ENCODE data around the gene TLR9.

The TLR9 gene

DNA sequence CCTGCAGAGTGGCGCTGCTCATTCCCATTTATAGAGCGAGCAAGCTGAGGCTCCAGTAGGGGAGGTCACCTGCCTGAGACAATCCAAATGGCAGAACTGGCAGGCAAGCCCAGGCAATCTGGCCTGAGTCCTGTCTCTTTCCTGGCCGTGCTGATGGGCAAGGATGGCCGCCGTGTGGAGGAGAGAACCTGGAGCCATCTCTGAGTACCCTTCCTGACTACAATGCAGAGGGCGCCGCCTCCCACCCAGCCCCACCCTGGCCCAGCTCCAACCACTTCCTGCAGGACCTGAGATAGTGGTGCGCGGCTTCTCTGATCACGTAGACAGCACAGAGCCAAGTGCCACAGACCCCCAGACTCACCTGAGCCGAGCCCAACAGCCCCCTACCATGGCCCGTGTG, 7.0 kb downstream of the TLR9 start:
- DNase-seq, result no peak

DNA sequence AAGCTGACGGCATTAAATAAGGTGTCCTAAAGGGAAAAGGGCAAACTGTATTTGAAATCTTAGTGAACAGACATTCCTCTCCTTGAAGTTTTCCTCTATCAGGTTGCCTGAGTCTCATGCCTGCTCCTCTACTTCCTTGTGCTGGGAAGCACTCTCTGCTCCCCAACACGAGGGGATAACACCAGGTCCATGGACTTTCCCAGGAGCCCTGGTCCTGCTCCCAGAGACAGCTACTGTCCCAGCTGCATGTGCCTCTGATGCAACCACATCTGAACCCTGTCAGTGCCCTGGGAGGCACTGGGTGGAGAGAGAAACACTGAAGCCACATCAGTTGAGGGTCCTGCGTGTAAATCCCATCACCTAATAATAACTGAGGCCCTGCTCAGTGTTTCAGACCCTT, 7.4 kb downstream of the TLR9 start:
- no peak for DNase-seq

DNA sequence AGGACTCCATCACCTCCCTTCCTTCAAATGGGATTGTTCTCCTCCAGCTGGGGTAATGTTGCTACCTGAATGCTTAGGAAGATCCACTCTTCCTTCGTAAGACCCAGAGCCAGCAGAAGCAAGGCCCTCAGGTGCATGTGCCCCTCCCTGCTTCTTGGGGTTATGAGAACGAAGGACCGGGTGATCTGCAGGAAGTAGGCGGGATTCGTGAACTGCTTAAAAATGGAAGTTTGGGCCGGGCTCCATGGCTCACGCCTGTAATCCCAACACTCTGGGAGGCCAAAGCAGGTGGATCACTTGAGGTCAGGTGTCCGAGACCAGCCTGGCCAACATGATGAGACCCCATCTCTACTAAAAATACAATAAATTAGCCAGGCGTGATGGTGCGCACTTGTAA, 8.0 kb downstream of the TLR9 start:
- DNase-seq, result no peak

DNA sequence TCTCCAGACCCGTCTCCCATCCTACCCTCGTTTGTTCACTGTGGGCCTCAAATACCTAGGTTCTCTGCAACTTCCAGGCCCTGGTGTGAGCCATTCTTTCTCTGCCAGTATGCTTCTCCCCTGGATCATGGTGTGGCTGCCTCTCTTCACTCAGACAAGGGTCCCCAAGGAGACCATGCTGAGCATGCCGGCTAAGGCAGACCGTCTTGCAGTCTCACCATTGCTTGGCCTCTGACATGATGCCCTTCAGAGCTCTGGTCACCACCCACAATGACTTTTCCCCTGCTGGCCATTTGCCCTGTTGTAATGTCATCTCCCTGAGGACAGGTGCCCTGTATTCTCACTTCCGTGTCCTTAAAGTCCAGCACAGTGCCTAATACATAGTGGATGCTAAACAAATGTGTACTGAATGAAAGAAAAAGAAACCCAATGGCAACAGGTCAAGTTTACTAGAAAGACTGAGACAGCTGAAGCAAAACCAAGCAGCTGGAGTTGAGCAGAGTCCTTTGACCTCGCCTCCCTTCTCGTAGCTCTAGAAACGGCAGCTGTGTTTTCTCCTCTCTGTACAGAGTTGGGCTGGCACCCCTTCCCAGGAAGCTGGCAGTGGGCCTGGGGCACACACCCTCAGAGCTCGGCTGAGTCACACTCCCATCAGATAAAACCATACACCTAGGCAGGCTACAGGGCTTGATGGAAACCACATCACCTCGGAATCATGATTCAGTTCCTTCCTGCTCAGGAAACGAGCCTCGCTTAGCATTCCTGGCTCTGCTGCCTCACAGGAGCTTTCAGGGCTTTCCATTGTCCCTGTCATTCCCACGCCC, 8.6 kb downstream of the TLR9 start:
- DNase-seq, result no peak

DNA sequence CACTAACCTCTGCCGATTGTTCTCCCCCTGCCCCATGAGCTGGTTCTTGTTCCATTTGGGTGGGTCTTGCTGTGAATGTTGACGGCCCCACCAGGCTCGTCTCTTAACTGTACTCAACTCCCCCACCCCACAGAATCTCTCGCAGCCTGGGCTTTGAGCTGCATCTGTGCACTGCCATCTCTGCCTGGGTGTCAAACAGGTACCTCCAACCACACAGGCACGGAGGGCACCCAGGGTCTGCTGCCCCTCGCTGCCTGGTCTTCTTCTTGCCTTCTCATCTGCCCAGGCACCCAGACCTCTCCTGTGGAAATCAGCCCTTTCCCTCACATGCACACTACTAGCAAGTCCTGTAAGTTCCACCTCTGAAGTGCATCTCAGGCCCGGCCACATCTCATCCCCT, 10.1 kb downstream of the TLR9 start:
- no peak for DNase-seq

DNA sequence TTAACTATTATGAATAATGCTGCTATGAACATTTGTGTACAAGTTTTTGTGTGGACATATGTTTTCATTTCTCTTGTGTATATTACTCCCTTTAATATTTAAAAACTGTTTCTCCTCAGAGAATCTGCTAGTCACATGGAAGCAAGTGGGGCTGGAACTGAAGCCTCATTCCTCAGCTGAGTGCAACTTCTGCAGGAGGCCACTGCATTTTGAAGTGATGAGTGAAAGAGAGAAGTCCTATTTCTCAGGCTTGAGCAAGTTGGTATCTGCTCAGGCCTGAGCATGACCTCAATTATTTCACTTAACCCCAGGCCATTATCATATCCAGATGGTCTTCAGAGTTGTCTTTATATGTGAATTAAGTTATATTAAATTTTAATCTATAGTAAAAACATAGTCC, 11.5 kb downstream of the TLR9 start:
- no peak for DNase-seq

DNA sequence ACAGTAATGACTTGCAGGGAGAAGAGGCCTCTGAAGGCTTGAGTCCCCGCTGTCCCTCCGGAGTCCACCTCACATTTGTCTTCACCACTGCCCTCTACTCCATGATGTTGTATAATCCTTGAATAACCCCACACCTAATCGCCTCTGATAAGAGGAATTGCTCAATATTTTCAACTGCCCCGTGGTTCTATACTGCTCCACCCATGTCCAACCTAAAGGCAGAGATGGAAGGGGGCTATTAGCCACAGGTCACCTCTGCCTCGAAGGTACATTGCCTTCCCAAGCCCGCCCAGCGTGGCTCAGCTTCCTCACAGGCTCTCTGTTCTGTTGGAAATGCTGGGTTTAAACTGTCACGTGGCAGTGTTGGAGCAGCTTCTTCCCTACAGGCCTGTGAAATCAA, 12.4 kb downstream of the TLR9 start:
- DNase-seq, result no peak

DNA sequence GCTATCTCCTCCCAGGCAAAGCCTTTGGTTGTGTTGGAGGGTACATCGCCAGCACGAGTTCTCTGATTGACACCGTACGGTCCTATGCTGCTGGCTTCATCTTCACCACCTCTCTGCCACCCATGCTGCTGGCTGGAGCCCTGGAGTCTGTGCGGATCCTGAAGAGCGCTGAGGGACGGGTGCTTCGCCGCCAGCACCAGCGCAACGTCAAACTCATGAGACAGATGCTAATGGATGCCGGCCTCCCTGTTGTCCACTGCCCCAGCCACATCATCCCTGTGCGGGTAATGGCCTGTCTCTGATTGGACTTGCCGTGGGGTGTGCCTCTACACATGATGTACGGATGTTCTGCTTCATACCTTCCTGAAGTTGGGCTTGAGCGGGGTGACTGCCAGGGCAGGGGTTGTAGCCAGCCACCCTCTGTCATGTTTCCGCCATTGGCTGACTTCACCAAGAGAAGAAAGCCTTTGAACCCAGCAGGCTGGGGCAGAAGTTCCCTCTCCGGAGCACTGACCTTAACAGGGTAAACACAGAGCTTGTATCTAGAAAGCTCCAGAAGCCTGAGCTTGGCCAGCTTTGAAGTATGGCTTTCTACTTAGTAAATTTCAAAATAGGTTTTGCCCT, 14.1 kb downstream of the TLR9 start:
- DNase-seq, result no peak

DNA sequence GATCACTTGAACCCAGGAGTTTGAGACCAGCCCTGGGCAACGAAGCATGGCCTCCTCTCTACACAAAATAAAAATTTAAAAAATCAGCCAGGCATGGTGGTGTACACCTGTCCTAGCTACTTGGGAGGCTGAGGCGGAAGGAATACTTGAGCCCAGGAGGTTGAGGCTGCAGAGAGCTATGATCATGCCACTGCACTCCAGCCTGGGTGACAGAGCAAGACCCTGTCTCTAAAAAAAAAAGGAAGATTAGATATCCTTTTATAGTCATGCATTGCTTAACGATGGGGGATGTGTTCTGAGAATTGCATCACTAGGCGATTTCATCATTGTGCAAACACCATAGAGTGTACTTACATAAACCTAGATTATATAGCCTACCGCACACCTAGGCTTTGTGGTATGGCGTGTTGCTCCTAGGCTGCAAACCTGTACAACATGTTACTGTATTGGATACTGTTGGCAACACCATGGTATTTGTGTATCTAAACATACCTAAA, 14.8 kb downstream of the TLR9 start:
- DNase-seq, result no peak

DNA sequence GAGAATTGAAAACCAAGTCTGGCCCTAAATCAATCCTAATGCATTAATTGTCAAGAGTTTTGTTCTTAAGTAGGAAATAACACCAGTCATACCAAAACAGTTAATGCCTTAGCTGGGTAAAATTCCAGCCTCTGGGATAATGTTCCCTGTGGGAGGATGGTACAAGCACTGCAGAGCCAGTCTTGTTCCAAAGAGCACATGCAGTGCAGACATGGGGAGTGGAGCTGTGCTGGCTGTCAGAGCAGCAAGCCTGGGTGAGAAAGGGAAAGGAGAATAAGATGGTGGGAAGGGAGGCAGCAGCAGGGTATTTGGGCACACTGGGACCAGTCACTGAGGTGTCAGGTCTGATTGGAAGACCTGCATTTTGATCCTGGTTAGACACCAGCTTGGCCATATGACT, 15.4 kb downstream of the TLR9 start:
- no peak for DNase-seq

DNA sequence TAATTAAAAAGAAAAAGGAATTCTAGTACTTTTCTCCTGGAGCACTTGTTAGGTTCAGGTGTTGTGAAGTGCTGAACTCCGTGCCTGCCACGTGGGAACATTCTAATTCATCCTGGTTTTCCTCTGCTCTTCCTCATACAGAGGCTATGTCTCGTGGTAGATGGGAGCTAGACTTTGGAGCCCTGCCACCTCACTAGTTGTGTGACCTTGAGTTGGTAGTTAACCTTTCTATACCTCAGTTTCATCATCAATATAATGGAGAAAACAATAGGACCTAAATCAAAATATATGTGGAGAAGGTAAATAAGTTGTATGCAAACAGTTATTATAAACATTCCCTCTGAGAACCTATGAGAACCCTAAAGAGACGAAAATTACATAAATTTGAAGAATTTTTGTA, 16.9 kb downstream of the TLR9 start:
- no peak for DNase-seq

DNA sequence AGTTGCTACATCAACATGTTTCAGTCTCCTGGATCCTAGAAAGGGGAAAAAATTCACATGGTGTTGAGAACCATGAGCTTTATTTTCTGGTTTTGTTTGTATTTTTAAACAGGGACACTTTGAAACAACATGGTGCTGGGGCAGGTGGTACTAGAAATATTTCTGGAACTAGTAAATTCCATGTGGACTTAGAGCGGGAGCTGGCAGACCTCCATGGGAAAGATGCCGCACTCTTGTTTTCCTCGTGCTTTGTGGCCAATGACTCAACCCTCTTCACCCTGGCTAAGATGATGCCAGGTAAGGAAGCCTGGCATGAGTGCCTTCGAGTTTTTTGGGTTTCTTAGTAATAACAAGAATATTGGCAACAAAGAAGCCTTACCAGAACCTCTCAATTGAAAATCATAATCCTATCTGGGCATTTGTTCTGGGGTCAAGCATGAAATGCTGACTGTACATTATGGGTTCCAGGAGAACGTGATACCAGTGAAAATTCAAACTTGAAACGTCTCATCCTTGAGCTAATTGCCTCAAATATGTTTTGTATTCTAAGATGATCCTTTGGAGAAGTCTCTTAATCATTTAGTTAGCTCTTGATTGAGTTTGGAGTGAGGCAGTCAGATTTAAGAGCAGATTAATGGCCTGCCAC, 19.6 kb downstream of the TLR9 start:
- DNase-seq, result no peak

DNA sequence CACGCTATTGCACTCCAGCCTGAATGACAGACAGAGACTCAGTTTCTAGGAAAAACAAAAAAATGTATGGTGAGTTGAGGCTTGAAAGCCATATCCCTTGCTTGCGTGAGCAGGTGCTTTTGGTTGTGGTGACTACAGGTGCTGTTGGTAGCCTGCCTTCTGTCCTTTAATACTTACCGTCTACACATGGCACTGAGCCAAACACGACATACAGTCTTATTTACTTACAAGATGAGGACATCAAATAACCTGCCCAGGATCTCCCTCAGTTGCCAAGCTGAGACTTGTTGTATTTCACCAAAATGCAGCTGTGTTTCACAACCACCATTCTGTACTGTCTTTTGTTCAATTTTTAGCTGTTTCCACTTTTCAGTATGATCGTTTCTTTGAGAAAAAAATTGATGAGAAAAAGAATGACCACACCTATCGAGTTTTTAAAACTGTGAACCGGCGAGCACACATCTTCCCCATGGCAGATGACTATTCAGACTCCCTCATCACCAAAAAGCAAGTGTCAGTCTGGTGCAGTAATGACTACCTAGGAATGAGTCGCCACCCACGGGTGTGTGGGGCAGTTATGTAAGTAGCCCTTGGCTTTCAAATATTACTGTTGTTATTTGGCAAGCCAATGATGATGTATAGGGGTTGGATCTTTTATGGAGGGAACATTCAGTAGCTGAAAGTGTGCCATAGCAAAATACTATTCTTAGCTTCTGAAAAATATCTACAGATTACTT, 20.9 kb downstream of the TLR9 start:
- DNase-seq, result no peak

DNA sequence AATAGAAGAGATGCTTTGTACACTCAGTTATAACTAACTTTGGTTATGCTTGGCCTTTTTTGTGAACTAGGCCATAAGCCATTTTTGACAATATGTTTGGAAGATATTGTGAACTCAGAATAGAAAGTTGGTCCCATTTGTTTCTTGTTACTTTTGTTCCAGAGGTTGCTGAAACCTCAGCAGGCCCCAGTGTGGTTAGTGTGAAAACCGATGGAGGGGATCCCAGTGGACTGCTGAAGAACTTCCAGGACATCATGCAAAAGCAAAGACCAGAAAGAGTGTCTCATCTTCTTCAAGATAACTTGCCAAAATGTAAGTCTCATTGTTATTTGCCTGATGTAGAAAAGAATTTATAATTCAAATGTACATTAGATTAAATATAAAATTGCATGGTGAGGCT, 21.7 kb downstream of the TLR9 start:
- DNase-seq, result no peak

DNA sequence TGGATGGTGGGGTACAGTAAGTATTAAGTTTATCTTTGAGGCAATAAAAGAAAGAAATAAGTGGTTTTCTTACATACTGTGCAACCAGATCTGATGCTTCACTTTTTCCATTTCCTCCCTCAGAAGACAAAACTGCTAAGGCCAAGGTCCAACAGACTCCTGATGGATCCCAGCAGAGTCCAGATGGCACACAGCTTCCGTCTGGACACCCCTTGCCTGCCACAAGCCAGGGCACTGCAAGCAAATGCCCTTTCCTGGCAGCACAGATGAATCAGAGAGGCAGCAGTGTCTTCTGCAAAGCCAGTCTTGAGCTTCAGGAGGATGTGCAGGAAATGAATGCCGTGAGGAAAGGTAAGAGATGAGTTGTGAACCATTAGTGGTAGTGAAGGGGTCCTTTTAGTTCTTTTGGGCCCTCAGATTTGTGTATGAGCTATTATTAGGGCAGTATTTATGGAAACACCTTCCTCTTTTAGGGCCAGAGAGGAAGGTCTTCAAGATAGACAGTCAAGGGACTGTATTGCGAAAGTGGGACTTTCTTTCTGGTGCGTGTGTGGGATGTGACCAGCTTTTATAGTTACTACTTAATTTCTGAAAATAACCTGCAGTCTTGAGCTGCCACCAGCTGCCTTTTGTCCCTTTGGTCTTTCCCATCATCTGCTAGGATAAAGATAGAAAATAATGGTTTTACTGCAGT, 22.9 kb downstream of the TLR9 start:
- no peak for DNase-seq

DNA sequence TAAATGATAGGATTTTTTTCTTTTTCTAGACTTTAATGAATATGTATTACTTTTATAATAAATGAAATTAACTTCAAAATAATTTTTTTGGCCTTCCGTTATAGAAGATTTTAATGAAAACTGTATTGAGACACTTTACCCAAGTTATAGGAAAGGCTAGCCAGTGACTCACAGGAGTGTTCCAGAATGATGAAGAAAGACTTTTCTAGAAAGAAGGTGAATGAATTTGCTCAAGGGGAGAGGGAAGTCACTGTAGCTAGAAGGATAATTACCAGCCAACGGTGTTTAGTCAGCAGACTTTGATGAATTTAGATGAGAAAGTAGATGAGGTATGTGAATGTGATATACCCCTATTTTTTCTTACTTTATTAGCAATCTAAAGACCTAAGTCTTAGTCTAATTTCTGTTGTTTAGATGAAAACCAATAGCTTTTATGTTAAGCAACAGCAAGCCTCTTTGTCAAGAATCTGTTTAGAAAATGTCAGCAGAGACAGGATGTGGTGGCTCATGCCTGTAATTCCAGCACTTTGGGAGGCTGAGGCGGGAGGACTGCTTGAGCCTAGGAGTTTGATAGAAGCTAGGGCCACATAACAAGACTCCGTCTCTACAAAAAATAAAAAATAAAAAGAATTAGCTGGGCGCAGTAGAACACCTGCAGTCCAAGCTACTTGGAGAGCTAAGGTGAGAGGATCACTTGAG, 24.3 kb downstream of the TLR9 start:
- DNase-seq, result no peak

DNA sequence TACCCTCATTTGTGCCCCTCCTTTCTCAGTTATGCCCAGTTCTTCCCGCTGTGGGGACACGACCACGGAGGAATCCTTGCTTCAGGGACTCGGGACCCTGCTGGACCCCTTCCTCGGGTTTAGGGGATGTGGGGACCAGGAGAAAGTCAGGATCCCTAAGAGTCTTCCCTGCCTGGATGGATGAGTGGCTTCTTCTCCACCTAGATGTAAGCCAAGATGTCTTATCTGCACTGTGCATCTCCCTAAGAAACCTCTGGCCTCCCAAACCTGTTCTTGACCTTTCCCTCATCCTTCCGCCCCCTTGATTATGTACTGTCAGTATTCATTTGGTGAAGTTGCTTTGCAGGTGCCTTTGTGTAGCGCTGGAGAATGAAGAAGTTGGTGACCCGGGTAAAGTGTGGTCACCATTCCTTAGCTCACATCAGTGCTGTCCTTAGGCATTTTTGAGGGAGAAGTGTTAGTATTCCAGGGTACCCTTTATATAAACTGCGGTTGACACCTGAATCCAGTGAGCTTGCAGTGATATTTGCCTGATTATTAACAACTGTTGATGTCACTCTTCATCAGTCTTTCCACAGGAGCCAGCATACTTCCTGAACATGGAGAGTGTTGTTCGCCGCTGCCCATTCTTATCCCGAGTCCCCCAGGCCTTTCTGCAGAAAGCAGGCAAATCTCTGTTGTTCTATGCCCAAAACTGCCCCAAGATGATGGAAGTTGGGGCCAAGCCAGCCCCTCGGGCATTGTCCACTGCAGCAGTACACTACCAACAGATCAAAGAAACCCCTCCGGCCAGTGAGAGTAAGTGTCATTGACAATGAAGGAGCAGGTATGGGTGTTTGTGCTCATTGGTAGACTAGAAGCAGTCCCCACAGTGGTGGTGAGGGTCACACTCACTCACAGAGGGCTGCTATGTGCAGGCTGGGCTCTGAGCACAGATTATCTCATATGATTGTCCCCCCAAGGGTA, 26.5 kb downstream of the TLR9 start:
- no peak for DNase-seq

DNA sequence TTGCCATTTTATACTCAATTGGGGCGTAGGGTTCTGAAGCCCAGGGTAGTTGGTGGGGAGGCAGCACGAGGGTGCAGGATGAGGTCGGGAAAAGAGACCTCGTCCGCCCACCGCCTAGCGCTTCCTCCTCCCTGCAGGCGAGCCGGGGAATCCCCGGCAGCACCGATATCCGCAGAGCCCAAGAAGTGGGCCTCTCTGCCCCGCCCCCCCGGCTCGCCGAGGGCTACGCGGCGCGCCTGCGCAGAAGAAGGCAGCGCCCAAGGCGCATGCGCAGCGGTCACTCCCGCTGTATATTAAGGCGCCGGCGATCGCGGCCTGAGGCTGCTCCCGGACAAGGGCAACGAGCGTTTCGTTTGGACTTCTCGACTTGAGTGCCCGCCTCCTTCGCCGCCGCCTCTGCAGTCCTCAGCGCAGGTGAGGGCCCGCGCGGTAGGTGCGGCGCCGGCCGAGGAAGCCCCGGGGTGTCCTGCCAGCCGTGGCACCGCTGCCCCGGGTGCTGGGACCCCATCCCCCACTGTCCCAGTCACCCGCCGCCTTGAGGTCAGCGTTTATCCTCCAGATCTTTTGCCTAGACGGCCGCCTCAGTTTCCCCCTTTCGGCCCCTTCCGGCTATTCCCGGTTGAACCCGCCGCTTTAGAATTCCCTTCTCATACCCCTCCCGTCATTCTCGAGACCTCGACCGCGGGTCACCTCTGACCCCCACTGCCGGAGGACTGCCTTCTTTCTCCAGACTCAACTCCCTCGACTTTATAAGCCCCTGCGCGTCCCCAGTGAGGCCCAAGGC, 27.4 kb downstream of the TLR9 start, which contains the start of gene ALAS1:
ALAS1 (plus strand) TSS at position 319 of the 784 bp plus-strand sequence. CDS start 1,082 bp downstream, outside the sequence.
- peak; percentile 22 to 92 (median 83) for DNase-seq
